Measurements from ENCODE around the gene GSG1L. TPM values are rescaled to one million over a fixed set of nuclear protein-coding genes. Genes with fewer than 3 reads are reported as not detected.

The GSG1L gene
- total RNA-seq, 1 donor, result under 0.01 TPM

DNA sequence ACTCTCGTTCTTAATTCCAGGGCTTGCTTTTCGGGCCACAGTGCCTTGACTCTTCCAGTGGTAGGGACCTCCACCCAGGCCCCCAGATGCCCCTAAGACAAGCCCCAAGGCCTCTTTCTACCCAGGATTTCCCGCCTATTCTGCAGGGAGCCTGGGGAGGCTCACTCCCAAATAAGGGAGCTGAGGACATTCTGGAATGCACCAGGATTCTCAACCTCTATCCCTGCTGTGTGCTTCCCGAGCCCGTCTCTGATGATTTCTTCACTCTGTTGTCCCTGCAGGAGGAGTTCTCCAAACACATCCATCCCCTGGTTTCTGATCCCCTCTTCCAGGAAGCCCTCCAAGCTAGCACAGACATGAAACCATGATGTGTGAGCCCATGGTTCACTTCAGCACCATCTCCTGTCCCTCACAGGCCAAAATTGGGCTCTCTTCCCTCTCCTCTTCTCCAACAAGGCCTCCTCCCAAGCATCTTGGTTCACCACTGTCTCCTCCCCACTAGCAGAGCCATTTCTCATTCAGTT is 257.6 kb downstream of the GSG1L start:
- H3K27me3 ChIP-seq (ENCODE audit: insufficient read depth, low read length), result no peaks in the 10 kb centered on the region
- H3K4me3 ChIP-seq (ENCODE audit: low read length), result no peak overlapping the region
- H3K9me3 ChIP-seq (ENCODE audit: low read depth, low read length), result no peaks in the 10 kb centered on the region
- H3K4me1 ChIP-seq (ENCODE audit: insufficient read depth, low read length), result no peaks in the 10 kb centered on the region

DNA sequence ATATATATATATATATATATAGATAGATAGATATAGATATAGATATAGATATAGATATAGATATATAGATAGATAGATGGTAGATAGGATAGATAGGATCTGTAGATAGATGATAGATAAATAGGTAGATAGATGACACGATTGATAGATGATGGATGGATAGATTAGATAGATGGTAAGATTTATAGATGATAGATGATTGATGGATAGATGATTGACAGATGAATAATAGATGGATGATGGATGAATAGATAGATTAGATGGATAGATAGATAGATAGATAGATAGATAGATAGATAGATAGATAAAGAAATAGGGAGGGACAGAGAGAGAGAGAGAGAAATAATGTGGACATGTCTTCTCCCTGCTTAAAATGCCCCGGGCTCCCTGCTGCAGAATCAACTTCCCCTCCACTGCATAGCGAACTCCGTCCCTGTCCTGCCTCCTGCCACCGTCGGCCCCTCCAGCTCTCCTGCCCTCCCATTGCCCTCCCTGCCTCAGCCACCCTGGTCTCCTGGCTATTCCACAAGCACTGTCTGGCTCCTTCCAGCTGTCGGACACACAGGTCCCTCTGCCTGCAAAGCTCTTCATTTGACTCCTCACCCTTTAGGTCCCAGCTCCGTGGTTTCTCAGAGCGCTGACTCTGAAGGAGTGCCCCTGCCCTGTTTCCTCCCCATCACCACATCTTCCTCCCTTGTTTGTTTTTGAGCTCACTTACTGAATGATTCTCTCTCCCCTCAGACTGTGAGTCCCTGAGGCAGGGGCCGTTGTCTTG is 259.6 kb downstream of the GSG1L start:
- no peaks in the 10 kb centered on the region for H3K4me1 ChIP-seq (ENCODE audit: insufficient read depth, low read length)
- H3K27me3 ChIP-seq (ENCODE audit: insufficient read depth, low read length), result no peaks in the 10 kb centered on the region
- H3K9me3 ChIP-seq (ENCODE audit: low read depth, low read length), result no peaks in the 10 kb centered on the region
- H3K4me3 ChIP-seq (ENCODE audit: low read length), result no peak overlapping the region

DNA sequence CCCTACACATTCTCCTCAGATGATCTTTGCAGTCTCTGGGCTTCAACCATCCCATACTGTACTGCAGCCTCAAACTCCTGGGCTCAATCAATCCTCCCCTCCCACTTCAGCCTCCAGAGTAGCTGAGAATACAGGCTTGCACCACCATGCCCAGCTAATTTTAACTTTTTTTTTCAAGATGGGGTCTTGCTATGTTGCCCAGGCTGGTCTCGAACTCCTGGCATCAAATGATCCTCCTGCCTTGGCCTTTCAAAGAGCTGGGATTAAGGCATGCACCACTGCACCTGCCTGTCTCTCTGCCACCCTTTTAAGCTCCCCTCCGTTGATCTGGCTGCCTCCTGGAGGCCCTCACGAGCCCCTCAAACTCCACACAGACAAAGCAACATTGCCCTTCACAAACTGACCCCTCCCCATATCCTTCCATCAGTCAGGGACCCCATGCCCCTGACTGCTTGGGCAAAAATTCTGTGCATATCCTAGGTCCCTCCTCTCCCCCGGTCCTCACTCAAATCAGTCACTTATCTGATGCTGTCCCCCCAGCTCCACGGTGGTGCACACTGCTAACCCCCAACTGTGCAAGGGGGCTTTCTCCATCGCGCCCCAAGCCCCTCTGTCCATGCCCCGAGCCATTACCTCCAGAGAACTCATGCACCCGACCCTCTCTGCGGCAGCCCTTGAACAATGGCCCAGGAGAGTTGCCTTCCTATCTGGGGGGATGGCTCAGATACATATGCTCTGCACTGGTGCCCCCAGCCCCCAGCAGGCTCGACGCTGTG is 260.7 kb downstream of the GSG1L start:
- no peaks in the 10 kb centered on the region for H3K9me3 ChIP-seq (ENCODE audit: low read depth, low read length)
- H3K27me3 ChIP-seq (ENCODE audit: insufficient read depth, low read length), result no peaks in the 10 kb centered on the region
- H3K4me3 ChIP-seq (ENCODE audit: low read length), result no peak overlapping the region
- H3K4me1 ChIP-seq (ENCODE audit: insufficient read depth, low read length), result no peaks in the 10 kb centered on the region

DNA sequence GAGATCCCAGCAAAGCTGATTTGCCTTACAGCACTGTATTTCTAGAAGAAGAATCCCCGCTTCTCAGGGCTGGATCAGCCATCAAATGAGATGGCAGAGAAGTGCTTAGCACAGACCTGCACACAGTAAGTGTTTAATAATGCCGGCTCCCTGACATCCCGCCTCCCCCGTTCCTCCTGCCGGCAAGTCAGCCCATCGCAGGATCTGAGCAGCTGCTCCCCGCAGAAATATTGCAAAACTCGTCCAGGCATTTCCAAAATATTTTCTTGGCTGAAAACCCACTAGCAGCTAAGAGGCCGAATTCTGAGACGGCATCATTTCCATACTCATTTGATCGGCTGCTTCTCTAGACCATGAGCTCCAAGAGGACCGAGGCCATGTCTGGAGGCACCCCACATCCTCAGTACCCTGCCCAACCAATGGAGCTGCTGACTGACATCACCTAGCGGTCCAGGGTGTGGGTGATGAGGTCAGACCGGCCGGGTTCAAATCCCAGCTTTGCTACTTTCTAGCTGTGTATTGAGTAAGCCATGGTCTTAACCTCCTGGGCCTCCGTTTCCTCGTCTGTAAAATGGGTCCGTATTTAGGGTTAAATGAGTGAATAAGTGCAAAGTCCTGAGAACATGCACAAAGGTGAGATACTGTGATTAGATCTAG is 262.1 kb downstream of the GSG1L start:
- no peaks in the 10 kb centered on the region for H3K27me3 ChIP-seq (ENCODE audit: insufficient read depth, low read length)
- no peaks in the 10 kb centered on the region for H3K4me1 ChIP-seq (ENCODE audit: insufficient read depth, low read length)
- H3K4me3 ChIP-seq (ENCODE audit: low read length), result no peak overlapping the region
- H3K9me3 ChIP-seq (ENCODE audit: low read depth, low read length), result no peaks in the 10 kb centered on the region

DNA sequence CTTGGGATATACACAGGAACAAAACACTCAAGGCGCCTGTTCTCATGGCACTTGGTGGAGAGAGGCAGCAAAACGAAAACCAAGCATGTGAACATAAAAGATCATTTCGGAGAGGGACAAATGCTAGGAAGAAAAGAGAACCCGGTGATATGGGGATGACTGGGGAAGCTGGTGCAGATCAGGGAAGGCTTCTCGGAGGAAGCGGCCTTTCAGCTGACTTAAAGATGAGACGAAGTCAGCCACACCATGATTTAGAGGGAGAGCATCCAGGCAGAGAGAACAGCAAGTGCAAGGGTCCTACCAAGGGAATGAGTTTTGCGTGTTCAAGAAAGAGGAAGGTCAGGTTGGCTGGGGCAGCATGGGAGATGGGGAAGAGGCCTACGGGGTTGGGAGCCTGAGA is 262.7 kb downstream of the GSG1L start:
- Histone ChIP-seq H3K27me3 (ENCODE audit: insufficient read depth, low read length) (no peaks in the 10 kb centered on the region), H3K9me3 (ENCODE audit: low read depth, low read length) (no peaks in the 10 kb centered on the region), H3K4me3 (ENCODE audit: low read length) (no peak overlapping the region), H3K4me1 (ENCODE audit: insufficient read depth, low read length) (no peaks in the 10 kb centered on the region)

DNA sequence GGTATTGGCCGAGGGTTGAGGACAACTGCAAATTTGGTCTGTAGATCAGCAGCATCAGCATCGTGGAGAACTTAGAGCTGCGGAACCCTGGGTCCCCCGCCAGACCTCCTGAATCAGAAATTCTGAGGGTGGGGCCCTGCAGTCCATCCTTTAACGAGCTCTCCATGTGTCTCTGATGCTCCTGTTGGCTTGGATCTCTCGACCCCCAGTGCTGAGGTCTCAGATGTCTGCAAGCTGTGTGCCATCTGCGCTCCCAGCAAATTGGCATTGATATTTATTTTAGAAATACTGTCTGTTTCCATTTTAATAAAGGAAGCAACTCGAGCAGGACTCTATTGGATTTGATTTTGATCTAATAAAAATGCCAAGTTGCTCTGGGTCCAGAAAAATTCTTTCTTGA is 263.6 kb downstream of the GSG1L start:
- H3K9me3 ChIP-seq (ENCODE audit: low read depth, low read length), result no peaks in the 10 kb centered on the region
- no peak overlapping the region for H3K4me3 ChIP-seq (ENCODE audit: low read length)
- no peaks in the 10 kb centered on the region for H3K4me1 ChIP-seq (ENCODE audit: insufficient read depth, low read length)
- H3K27me3 ChIP-seq (ENCODE audit: insufficient read depth, low read length), result no peaks in the 10 kb centered on the region

DNA sequence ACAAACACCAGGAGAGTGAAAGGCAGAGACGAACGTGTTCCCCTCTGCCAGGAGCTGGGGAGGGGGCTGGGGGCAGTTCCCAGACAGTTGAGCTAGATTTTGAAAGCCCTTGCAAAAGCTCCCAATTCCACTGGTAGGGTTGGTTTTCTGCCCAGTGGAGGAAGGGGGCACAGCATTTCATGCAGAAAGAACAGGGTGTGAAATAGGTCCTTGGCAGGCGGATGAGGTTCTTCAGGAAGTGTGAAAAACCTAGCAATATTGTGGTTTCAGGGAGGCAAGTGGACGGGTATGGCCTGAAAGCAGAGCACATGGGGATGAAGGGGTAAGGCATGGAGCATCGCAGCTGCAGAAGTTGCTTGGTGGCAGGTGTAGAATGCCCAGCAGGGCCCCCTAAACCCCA is 265.3 kb downstream of the GSG1L start:
- Histone ChIP-seq H3K27me3 (ENCODE audit: insufficient read depth, low read length) (no peaks in the 10 kb centered on the region), H3K4me1 (ENCODE audit: insufficient read depth, low read length) (no peaks in the 10 kb centered on the region), H3K9me3 (ENCODE audit: low read depth, low read length) (no peaks in the 10 kb centered on the region), H3K4me3 (ENCODE audit: low read length) (no peak overlapping the region)

DNA sequence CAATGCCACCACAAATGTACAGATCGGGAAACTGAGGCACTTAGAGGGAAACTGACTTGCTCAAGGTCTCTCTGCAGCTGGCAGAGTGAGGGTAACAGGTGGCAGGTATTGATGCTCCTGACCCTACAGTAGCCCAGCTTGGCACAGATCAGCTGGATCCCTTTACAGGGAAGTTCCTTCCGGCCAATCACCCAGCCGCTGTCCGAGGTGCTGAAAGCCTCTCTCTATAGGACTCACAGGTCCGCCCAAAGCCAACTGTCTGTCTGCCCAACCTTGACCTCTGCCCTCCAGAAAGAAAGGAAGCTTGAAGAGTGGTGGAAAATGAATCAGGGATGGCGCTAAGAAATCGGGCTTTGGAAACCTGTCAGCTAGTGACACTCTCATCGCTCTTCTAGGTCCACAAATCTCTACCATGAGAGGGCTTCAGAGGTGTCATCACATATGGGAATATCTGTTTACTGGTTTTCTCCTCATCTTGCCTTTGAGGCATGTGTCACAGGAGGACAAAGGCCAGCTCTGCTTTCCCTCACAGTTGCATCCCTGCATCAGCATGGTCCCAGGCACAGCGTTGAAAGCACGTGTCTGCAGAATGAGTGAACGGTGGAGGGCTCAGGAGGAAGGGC is 267.4 kb downstream of the GSG1L start:
- Histone ChIP-seq H3K9me3 (ENCODE audit: low read depth, low read length) (no peaks in the 10 kb centered on the region), H3K4me1 (ENCODE audit: insufficient read depth, low read length) (no peaks in the 10 kb centered on the region), H3K27me3 (ENCODE audit: insufficient read depth, low read length) (no peaks in the 10 kb centered on the region), H3K4me3 (ENCODE audit: low read length) (no peak overlapping the region)

DNA sequence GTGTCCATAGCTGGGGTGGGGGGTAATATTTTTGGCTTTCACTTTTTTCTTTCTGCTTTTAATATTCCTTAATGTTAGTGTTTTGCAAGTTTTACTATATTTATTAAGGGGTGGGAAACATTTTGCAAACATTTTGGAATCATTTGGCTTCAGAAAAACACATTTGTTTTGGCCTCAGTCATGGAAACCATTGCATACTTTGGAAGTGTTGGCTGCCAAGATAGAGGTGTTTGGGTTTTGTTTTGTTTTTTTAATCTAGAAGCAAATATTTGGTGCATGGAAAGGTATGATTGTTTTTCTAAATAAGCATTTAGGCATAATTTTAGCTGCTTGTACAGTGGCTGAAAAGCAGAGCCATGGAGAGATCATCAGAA is 270.3 kb downstream of the GSG1L start:
- no peaks in the 10 kb centered on the region for H3K27me3 ChIP-seq (ENCODE audit: insufficient read depth, low read length)
- no peak overlapping the region for H3K4me3 ChIP-seq (ENCODE audit: low read length)
- H3K4me1 ChIP-seq (ENCODE audit: insufficient read depth, low read length), result no peaks in the 10 kb centered on the region
- H3K9me3 ChIP-seq (ENCODE audit: low read depth, low read length), result no peaks in the 10 kb centered on the region

DNA sequence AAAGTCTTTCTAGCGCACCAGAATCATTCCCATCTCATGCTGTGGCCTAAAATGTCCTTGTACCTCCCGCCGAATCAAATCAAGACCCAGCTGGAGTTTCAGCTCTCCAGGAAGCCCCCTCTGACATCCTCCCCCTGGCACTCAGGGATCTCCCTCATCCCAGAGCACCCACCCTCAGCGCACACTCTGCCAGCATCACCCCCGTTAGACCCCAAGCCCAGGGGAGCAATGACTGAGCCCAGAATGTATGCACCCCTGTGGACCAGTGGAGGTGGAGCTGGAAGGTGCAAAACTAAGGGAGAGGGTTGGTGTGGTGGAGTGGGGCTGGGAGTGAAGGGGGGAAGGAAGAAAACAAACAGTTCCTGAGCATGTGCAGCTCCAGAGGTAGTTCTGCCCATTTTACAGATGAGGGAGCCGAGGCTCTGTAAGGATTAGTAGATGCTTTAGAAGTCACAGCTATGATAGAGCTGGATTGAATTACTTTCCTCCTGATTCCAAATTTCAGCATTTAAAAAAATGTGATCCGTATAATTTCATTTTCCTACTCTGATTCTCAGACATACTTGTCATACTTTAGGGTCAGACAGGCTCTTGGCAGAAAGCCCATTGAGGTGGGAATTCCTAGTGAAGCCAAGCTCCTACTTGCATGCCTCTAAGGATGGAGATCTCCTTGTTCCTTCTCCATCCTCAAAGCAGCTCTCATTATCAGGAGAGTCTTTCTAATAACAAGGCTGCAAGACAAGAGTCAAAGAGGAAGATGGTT is 270.8 kb downstream of the GSG1L start:
- no peaks in the 10 kb centered on the region for H3K4me1 ChIP-seq (ENCODE audit: insufficient read depth, low read length)
- H3K27me3 ChIP-seq (ENCODE audit: insufficient read depth, low read length), result no peaks in the 10 kb centered on the region
- H3K4me3 ChIP-seq (ENCODE audit: low read length), result no peak overlapping the region
- H3K9me3 ChIP-seq (ENCODE audit: low read depth, low read length), result no peaks in the 10 kb centered on the region

DNA sequence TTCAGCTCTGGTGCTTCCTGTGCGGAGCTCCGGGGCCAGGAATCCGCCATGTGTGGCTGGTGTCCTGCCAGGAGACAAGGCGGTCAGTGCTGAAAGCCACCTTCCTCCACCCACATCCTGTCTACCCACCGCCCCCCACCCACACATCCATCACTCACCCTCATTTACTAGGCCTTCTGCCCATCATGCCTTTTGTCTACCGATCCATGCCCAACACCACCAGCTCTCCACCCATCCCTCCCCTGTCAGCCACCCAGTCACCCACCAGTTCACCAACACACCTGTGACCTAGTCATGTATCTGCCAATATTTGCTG is 272.2 kb downstream of the GSG1L start:
- no peak overlapping the region for H3K4me3 ChIP-seq (ENCODE audit: low read length)
- no peaks in the 10 kb centered on the region for H3K4me1 ChIP-seq (ENCODE audit: insufficient read depth, low read length)
- no peaks in the 10 kb centered on the region for H3K9me3 ChIP-seq (ENCODE audit: low read depth, low read length)
- H3K27me3 ChIP-seq (ENCODE audit: insufficient read depth, low read length), result no peaks in the 10 kb centered on the region

DNA sequence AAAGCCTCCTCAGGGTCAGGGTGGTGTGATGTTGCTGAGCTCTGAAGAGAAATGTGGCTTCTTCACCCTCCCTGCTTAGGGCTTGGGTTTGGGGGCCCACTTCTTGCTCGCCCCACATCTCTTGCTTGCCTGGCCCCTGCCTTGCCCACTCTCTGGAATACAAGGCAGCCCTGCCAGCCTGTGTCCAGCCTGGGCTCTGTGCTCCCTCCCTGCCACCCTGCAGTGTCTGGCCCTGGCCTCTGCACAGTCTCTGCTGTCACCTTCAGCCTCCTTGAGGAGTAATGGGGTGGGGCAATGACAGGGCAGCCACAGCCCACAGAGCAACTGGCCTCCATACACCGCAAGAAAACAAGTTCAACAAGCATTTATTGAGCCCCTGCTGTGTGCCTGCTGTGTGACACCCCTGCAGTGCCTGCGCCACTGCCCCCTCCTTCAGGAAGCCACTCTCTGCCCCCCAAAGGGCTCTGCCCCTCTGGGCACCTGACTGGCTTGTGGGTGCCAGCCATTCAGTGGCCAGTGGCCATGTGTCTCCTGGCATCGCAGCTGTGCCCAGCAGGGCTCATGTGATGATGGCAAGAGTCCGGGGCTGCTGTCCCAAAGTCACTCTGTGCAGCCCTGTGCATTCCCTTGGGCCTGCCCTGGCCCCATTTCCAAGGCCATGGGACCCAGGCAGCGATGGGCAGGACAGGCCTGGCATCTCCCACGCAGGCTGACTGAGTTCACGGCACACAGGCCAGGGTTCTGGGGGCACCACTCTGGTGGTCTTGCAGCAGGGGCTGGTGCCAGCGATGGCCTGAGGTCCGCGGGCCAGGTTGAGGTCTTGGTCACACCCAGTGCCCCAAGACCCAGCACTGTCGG is 272.7 kb downstream of the GSG1L start:
- no peak overlapping the region for H3K4me3 ChIP-seq (ENCODE audit: low read length)
- H3K4me1 ChIP-seq (ENCODE audit: insufficient read depth, low read length), result no peaks in the 10 kb centered on the region
- no peaks in the 10 kb centered on the region for H3K9me3 ChIP-seq (ENCODE audit: low read depth, low read length)
- no peaks in the 10 kb centered on the region for H3K27me3 ChIP-seq (ENCODE audit: insufficient read depth, low read length)

DNA sequence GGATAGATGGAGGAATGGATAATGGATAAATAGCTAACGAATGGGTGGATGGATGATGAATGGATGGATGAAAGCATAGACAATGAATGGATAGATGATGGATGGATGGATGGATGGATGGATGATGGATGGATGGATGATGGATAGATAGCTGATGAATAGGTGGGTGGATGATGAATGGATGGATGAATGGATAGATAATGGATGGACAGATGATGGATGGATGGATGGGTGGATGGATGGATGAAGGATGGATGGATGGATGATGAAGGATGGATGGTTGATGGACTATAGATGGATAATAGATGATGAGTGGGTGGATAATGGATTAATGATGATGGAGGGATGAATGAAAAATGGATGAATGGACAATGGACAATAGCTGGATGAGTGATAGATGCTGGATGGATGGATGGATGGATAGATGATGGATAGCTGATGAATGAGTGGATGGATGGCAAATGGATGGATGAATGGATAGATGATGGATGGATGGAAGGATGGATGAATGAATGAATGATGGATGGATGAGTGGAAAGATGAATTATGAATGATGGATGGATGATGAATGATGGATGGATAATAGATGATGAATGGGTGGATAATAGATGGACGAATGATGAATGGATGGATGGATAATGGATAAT is 273.8 kb downstream of the GSG1L start:
- H3K9me3 ChIP-seq (ENCODE audit: low read depth, low read length), result no peaks in the 10 kb centered on the region

More for the DNA sequence above, 273.8 kb downstream of the GSG1L start:
- H3K27me3 ChIP-seq (ENCODE audit: insufficient read depth, low read length), result no peaks in the 10 kb centered on the region
- no peak overlapping the region for H3K4me3 ChIP-seq (ENCODE audit: low read length)
- no peaks in the 10 kb centered on the region for H3K4me1 ChIP-seq (ENCODE audit: insufficient read depth, low read length)
